Sigmoid colon (tissue), 7 donors: Measurements from ENCODE around the gene SLC39A11. TPM values are rescaled to one million over a fixed set of nuclear protein-coding genes. Genes with fewer than 3 reads are reported as not detected.

Experiments
- DNase-seq: peaks from one replicate; pipeline ENCODE4 v3.0.0-alpha.2; 2019
- H3K27ac ChIP-seq, 4 donors: fragments of 200-600 bp; sonication (generic); one replicate each; pipeline ENCODE4 v1.5.1; 2016 to 2019; ENCODE audit warnings: mild to moderate bottlenecking in 1 of 4
- H3K27me3 ChIP-seq, 3 donors: fragments of 200-600 bp; sonication (generic); one replicate each; pipeline ENCODE4 v1.5.1; 2019; ENCODE audit warnings: mild to moderate bottlenecking in 1 of 3
- H3K36me3 ChIP-seq, 4 donors: fragments of 200-600 bp; sonication (generic); one replicate each; pipeline ENCODE4 v1.5.1; 2016 to 2019
- H3K4me1 ChIP-seq, 4 donors: fragments of 200-600 bp; sonication (generic); one replicate each; pipeline ENCODE4 v1.5.1; 2017 to 2019
- H3K4me3 ChIP-seq, 4 donors: fragments of 200-600 bp; sonication (generic); one replicate each; pipeline ENCODE4 v1.5.1; 2017 to 2019; ENCODE audit warnings: mild to moderate bottlenecking in 2 of 4, moderate library complexity in 1 of 4
- H3K9me3 ChIP-seq, 4 donors: fragments of 200-600 bp in 3 of 4; sonication (generic) in 3 of 4; one replicate each; pipeline versions ENCODE4 v1.5.1 to v1.6.1; 2013 to 2019
- CTCF ChIP-seq, 4 experiments: fragments of 450-650 bp in 3 of 4; fragments of 200-600 bp in 1 of 4; IDR thresholded peaks; one replicate each; pipeline ENCODE4 v1.5.1; 2016 to 2019; ENCODE audit warnings: antibody characterized with exemption in 4 of 4, mild to moderate bottlenecking in 3 of 4, moderate library complexity in 2 of 4
- EP300 ChIP-seq, 4 donors: sonication (generic); formaldehyde crosslinking; IDR thresholded peaks; one replicate each; pipeline ENCODE4 v1.6.1; 2017; ENCODE audit warnings: antibody characterized with exemption in 4 of 4
- POLR2A ChIP-seq, 2 donors: fragments of 450-650 bp; IDR thresholded peaks; one replicate each; pipeline ENCODE4 v1.6.1; 2016; ENCODE audit warnings: antibody characterized with exemption in 2 of 2, mild to moderate bottlenecking in 2 of 2, moderate library complexity in 2 of 2
- POLR2AphosphoS5 ChIP-seq, 4 donors: sonication (generic); formaldehyde crosslinking; IDR thresholded peaks; one replicate each; pipeline ENCODE4 v1.6.1; 2017; ENCODE audit warnings: antibody characterized with exemption in 4 of 4
- WGBS, 2 donors: extraction: QIAGEN DNeasy Blood & Tissue Kit; methylation state at CpG; one replicate each; pipeline ENCODE4 v1.1.7; 2013; 5-methylcytosine and 5-hydroxymethylcytosine counted together
- intact Hi-C: fragments of 100-400 bp; cut with DNase I; formaldehyde crosslinking; loops from one replicate; pipeline ENCODE4 v1.15.1; 2023
- polyA plus RNA-seq, 3 donors: library from polyadenylated mRNA; stranded (reverse); fragments of 200-250 nt; gene quantifications; one replicate each; pipeline ENCODE4 v1.2.3, GENCODE V29; 2013
- total RNA-seq, 4 donors: library from RNA; depleted of rRNA; stranded (reverse); fragments of >200 nt; gene quantifications; one replicate each; pipeline ENCODE4 v1.1.0, GENCODE V29; 2016
- donor health status: healthy with polysubstance abuse.
- donor health status: Bipolar disorder and iron deficiency.
- donor health status: healthy.

SLC39A11 gene
- total and polyA plus RNA-seq, 7 donors: 7.6 to 16.4 (median 8.4) TPM

- Histone ChIP-seq H3K9me3 (no peaks in the 10 kb centered on the region), H3K4me3 (no peak overlapping the region), H3K36me3 (no peaks in the 10 kb centered on the region), H3K4me1 (no peaks in the 10 kb centered on the region), H3K27ac (no peak overlapping the region), H3K27me3 (peaks cover 6 to 34% (median 13%) of the 10 kb centered on the region in 3 donors)
- no peak for TF ChIP-seq EP300 (IDR thresholded peaks at IDR 0.05)
- no peak for DNase-seq
- 39 to 48% methylated on average over 17 of the region's 17 CpGs for WGBS, 2 donors
- intact Hi-C loops: no loop called here
Measured at GRCh38 chr17:72622661-72623433, 469.6 kb downstream of the SLC39A11 start.

GRCh38 chr17:72619976-72620650 lies 472.4 kb downstream of the SLC39A11 start:
- Histone ChIP-seq H3K9me3 (no peaks in the 10 kb centered on the region), H3K27ac (no peak overlapping the region), H3K36me3 (no peaks in the 10 kb centered on the region), H3K4me1 (no peaks in the 10 kb centered on the region), H3K27me3 (peaks cover 6 to 53% (median 18%) of the 10 kb centered on the region in 3 donors), H3K4me3 (no peak overlapping the region)
- 93 to 94% methylated on average over 7 of the region's 7 CpGs for WGBS, 2 donors
- TF ChIP-seq CTCF (IDR thresholded peaks at IDR 0.05) (no peak), POLR2AphosphoS5 (IDR thresholded peaks at IDR 0.05) (no peak)
- no peak for DNase-seq
- intact Hi-C loops: no loop called here

- Histone ChIP-seq H3K36me3 (no peaks in the 10 kb centered on the region), H3K27ac (peak overlapping the region in 3 of 4 donors; percentile 10 to 47 (median 20)), H3K27me3 (peaks cover 6 to 48% (median 13%) of the 10 kb centered on the region in 3 donors), H3K9me3 (no peaks in the 10 kb centered on the region), H3K4me3 (no peak overlapping the region), H3K4me1 (no peaks in the 10 kb centered on the region)
- 1 to 4% methylated on average over 17 of the region's 17 CpGs for WGBS, 2 donors
- no peak for DNase-seq
- intact Hi-C loops: no loop called here
- TF ChIP-seq EP300 (IDR thresholded peaks at IDR 0.05): no peak
- no peak for TF ChIP-seq CTCF (IDR thresholded peaks at IDR 0.05)
- TF ChIP-seq POLR2AphosphoS5 (IDR thresholded peaks at IDR 0.05): no peak
- TF ChIP-seq POLR2A (IDR thresholded peaks at IDR 0.05): no peak
Measured at GRCh38 chr17:72618001-72618509, 474.4 kb downstream of the SLC39A11 start.

GRCh38 chr17:72617557-72617956 lies 474.9 kb downstream of the SLC39A11 start:
- Histone ChIP-seq H3K36me3 (no peaks in the 10 kb centered on the region), H3K4me1 (no peaks in the 10 kb centered on the region), H3K27ac (peak overlapping the region in 3 of 4 donors; percentile 10 to 47 (median 20)), H3K27me3 (peaks cover 2 to 43% (median 8%) of the 10 kb centered on the region in 3 donors), H3K9me3 (no peaks in the 10 kb centered on the region), H3K4me3 (no peak overlapping the region)
- 3 to 30% methylated on average over 6 of the region's 6 CpGs for WGBS, 2 donors
- DNase-seq: no peak
- intact Hi-C loops: no loop called here
- TF ChIP-seq EP300 (IDR thresholded peaks at IDR 0.05): no peak
- TF ChIP-seq POLR2AphosphoS5 (IDR thresholded peaks at IDR 0.05): no peak
- no peak for TF ChIP-seq POLR2A (IDR thresholded peaks at IDR 0.05)
- no peak for TF ChIP-seq CTCF (IDR thresholded peaks at IDR 0.05)

GRCh38 chr17:72616447-72616846 lies 476.0 kb downstream of the SLC39A11 start:
- WGBS, 2 donors: 61 to 62% methylated on average over 4 of the region's 4 CpGs
- Histone ChIP-seq H3K27ac (no peak overlapping the region), H3K36me3 (no peaks in the 10 kb centered on the region), H3K4me1 (no peaks in the 10 kb centered on the region), H3K9me3 (no peaks in the 10 kb centered on the region), H3K27me3 (peaks cover 0 to 34% (median 5%) of the 10 kb centered on the region in 3 donors), H3K4me3 (no peak overlapping the region)
- TF ChIP-seq CTCF (IDR thresholded peaks at IDR 0.05) (no peak), POLR2AphosphoS5 (IDR thresholded peaks at IDR 0.05) (no peak), POLR2A (IDR thresholded peaks at IDR 0.05) (no peak), EP300 (IDR thresholded peaks at IDR 0.05) (no peak)
- no peak for DNase-seq
- intact Hi-C loops: no loop called here
